ENCODE measurements around the gene TIMM23. TPM values are rescaled to one million over a fixed set of nuclear protein-coding genes. Genes with fewer than 3 reads are reported as not detected.
"Not testable (repeated sequence)": the region's sequence is repeated elsewhere in the genome, so short reads cannot be mapped to it uniquely, and the experiment has no call there.

TIMM23 gene
- polyA plus RNA-seq (2013, experiment 1 of 2) = 139 TPM
- polyA plus RNA-seq (2013, experiment 2 of 2) = 140 TPM

- peak within 1 kb of the TSS; percentile 89 for H3K56ac ChIP-seq (ENCODE audit: low read length)
- not testable (repeated sequence) for H3K4ac ChIP-seq (ENCODE audit: low read depth, low read length); H2AK5ac ChIP-seq (ENCODE audit: low read length); H4K5ac ChIP-seq (ENCODE audit: low read length); H2BK5ac ChIP-seq (ENCODE audit: low read length); H3K36me3 ChIP-seq (ENCODE audit: control insufficient read depth, insufficient read depth, low read length); H3K27me3 ChIP-seq (ENCODE audit: insufficient read depth, low read length, poor library complexity); H3K23ac ChIP-seq (ENCODE audit: low read length); H2BK15ac ChIP-seq (replicated peaks; ENCODE audit: low read depth); H2BK120ac ChIP-seq (ENCODE audit: low read depth, low read length); H3K79me1 ChIP-seq (ENCODE audit: low read length); H3K4me1 ChIP-seq (ENCODE audit: control insufficient read depth, low read depth, low read length); H4K8ac ChIP-seq (ENCODE audit: low read depth, low read length)
- H3K27ac ChIP-seq (ENCODE audit: low read depth, low read length) = peak within 1 kb of the TSS; percentile 76
- H3K4me3 ChIP-seq (ENCODE audit: low read length) = peak within 1 kb of the TSS; percentile 86
- H3K4me2 ChIP-seq (ENCODE audit: low read length) = peak within 1 kb of the TSS; percentile 56
- peak within 1 kb of the TSS; percentile 16 for H3K18ac ChIP-seq (ENCODE audit: low read length)
- H3K9ac ChIP-seq (ENCODE audit: low read length) = peak within 1 kb of the TSS; percentile 85
- H3K79me2 ChIP-seq (ENCODE audit: control insufficient read depth, insufficient read depth, low read length) = peaks cover 44% of the 10 kb centered on the region
- DNase-seq = peak; percentile 95
- no CpG with 5 or more reads among the region's 60 CpGs for WGBS (ENCODE audit: extremely low coverage, insufficient coverage, low lambda C conversion rate)
These were observed at the start of gene TIMM23 for GRCh38 chr10:45972106-45972812. Gene TIMM23 (plus strand): TSS chr10:45972489. CDS start chr10:45972625, 136 bp downstream.

- H4K5ac ChIP-seq (ENCODE audit: low read length); H3K27ac ChIP-seq (ENCODE audit: low read depth, low read length); H3K23ac ChIP-seq (ENCODE audit: low read length); H3K79me1 ChIP-seq (ENCODE audit: low read length); H3K36me3 ChIP-seq (ENCODE audit: control insufficient read depth, insufficient read depth, low read length); H2BK15ac ChIP-seq (replicated peaks; ENCODE audit: low read depth); H3K18ac ChIP-seq (ENCODE audit: low read length); H2AK5ac ChIP-seq (ENCODE audit: low read length); H3K27me3 ChIP-seq (ENCODE audit: insufficient read depth, low read length, poor library complexity); H4K8ac ChIP-seq (ENCODE audit: low read depth, low read length); H2BK120ac ChIP-seq (ENCODE audit: low read depth, low read length); H3K4me1 ChIP-seq (ENCODE audit: control insufficient read depth, low read depth, low read length); H3K4ac ChIP-seq (ENCODE audit: low read depth, low read length); DNase-seq; H3K56ac ChIP-seq (ENCODE audit: low read length); H3K79me2 ChIP-seq (ENCODE audit: control insufficient read depth, insufficient read depth, low read length); H3K4me2 ChIP-seq (ENCODE audit: low read length); H3K9ac ChIP-seq (ENCODE audit: low read length); H3K4me3 ChIP-seq (ENCODE audit: low read length); H2BK5ac ChIP-seq (ENCODE audit: low read length): not testable (repeated sequence)
- WGBS (ENCODE audit: extremely low coverage, insufficient coverage, low lambda C conversion rate) = no CpG with 5 or more reads among the region's 1 CpG
These were observed 45.5 kb upstream of the TIMM23 start for GRCh38 chr10:45926790-45927189.

- not testable (repeated sequence) for H3K4me1 ChIP-seq (ENCODE audit: control insufficient read depth, low read depth, low read length); H2BK120ac ChIP-seq (ENCODE audit: low read depth, low read length); H3K36me3 ChIP-seq (ENCODE audit: control insufficient read depth, insufficient read depth, low read length); H3K4ac ChIP-seq (ENCODE audit: low read depth, low read length); H3K9ac ChIP-seq (ENCODE audit: low read length); DNase-seq; H3K27me3 ChIP-seq (ENCODE audit: insufficient read depth, low read length, poor library complexity); H3K23ac ChIP-seq (ENCODE audit: low read length); H3K4me2 ChIP-seq (ENCODE audit: low read length); H3K27ac ChIP-seq (ENCODE audit: low read depth, low read length); H4K5ac ChIP-seq (ENCODE audit: low read length); H3K79me1 ChIP-seq (ENCODE audit: low read length); H3K79me2 ChIP-seq (ENCODE audit: control insufficient read depth, insufficient read depth, low read length); H2BK15ac ChIP-seq (replicated peaks; ENCODE audit: low read depth); H4K8ac ChIP-seq (ENCODE audit: low read depth, low read length); H2AK5ac ChIP-seq (ENCODE audit: low read length); H2BK5ac ChIP-seq (ENCODE audit: low read length); H3K56ac ChIP-seq (ENCODE audit: low read length); H3K18ac ChIP-seq (ENCODE audit: low read length); H3K4me3 ChIP-seq (ENCODE audit: low read length)
- WGBS (ENCODE audit: extremely low coverage, insufficient coverage, low lambda C conversion rate) = no CpG with 5 or more reads among the region's 4 CpGs
These were observed 41.0 kb upstream of the TIMM23 start for GRCh38 chr10:45931305-45931704.

GRCh38 chr10:45934788-45935187, 37.5 kb upstream of the TIMM23 start:
- H3K18ac ChIP-seq (ENCODE audit: low read length); H3K27ac ChIP-seq (ENCODE audit: low read depth, low read length); H3K56ac ChIP-seq (ENCODE audit: low read length); H3K4me2 ChIP-seq (ENCODE audit: low read length); H3K36me3 ChIP-seq (ENCODE audit: control insufficient read depth, insufficient read depth, low read length); H3K4me1 ChIP-seq (ENCODE audit: control insufficient read depth, low read depth, low read length); H4K8ac ChIP-seq (ENCODE audit: low read depth, low read length); H2AK5ac ChIP-seq (ENCODE audit: low read length); H2BK15ac ChIP-seq (replicated peaks; ENCODE audit: low read depth); H2BK120ac ChIP-seq (ENCODE audit: low read depth, low read length); H3K27me3 ChIP-seq (ENCODE audit: insufficient read depth, low read length, poor library complexity); H3K79me2 ChIP-seq (ENCODE audit: control insufficient read depth, insufficient read depth, low read length); H3K4me3 ChIP-seq (ENCODE audit: low read length); H3K79me1 ChIP-seq (ENCODE audit: low read length); DNase-seq; H3K4ac ChIP-seq (ENCODE audit: low read depth, low read length); H4K5ac ChIP-seq (ENCODE audit: low read length); H3K23ac ChIP-seq (ENCODE audit: low read length); H2BK5ac ChIP-seq (ENCODE audit: low read length); H3K9ac ChIP-seq (ENCODE audit: low read length): not testable (repeated sequence)
- no CpG with 5 or more reads among the region's 3 CpGs for WGBS (ENCODE audit: extremely low coverage, insufficient coverage, low lambda C conversion rate)

GRCh38 chr10:45939176-45939697, 33.1 kb upstream of the TIMM23 start:
- not testable (repeated sequence) for H3K36me3 ChIP-seq (ENCODE audit: control insufficient read depth, insufficient read depth, low read length); H4K5ac ChIP-seq (ENCODE audit: low read length); H3K4me2 ChIP-seq (ENCODE audit: low read length); H3K4ac ChIP-seq (ENCODE audit: low read depth, low read length); H2BK5ac ChIP-seq (ENCODE audit: low read length); H3K4me1 ChIP-seq (ENCODE audit: control insufficient read depth, low read depth, low read length); H3K23ac ChIP-seq (ENCODE audit: low read length); H2AK5ac ChIP-seq (ENCODE audit: low read length); H4K8ac ChIP-seq (ENCODE audit: low read depth, low read length); DNase-seq; H3K27me3 ChIP-seq (ENCODE audit: insufficient read depth, low read length, poor library complexity); H2BK15ac ChIP-seq (replicated peaks; ENCODE audit: low read depth); H3K4me3 ChIP-seq (ENCODE audit: low read length); H3K56ac ChIP-seq (ENCODE audit: low read length); H3K18ac ChIP-seq (ENCODE audit: low read length); H3K9ac ChIP-seq (ENCODE audit: low read length); H2BK120ac ChIP-seq (ENCODE audit: low read depth, low read length); H3K79me2 ChIP-seq (ENCODE audit: control insufficient read depth, insufficient read depth, low read length); H3K27ac ChIP-seq (ENCODE audit: low read depth, low read length); H3K79me1 ChIP-seq (ENCODE audit: low read length)
- WGBS (ENCODE audit: extremely low coverage, insufficient coverage, low lambda C conversion rate) = no CpG with 5 or more reads among the region's 2 CpGs

DNA sequence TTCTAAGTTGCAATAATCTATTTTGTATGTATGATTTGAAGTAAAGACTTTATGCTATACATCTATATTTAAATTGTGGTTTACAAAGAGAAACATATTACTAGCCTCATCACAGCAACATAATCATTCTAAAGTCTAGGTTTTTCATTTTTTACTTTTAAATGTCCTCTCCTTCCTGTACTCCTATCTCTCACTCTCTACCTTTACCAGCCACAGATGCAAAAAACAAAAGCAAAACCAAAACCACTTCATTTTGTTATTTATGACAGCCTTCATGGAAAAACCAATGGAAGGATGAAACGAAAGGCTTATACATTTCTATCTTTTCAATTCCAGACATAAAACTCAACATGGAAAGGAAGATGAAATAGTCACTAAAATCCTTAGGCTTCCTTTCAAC, 31.1 kb upstream of the TIMM23 start:
- H3K23ac ChIP-seq (ENCODE audit: low read length); H3K56ac ChIP-seq (ENCODE audit: low read length); H2BK120ac ChIP-seq (ENCODE audit: low read depth, low read length); H3K27me3 ChIP-seq (ENCODE audit: insufficient read depth, low read length, poor library complexity); H3K79me2 ChIP-seq (ENCODE audit: control insufficient read depth, insufficient read depth, low read length); H4K8ac ChIP-seq (ENCODE audit: low read depth, low read length); H2BK5ac ChIP-seq (ENCODE audit: low read length); H3K18ac ChIP-seq (ENCODE audit: low read length); H3K27ac ChIP-seq (ENCODE audit: low read depth, low read length); H2BK15ac ChIP-seq (replicated peaks; ENCODE audit: low read depth); H3K4me1 ChIP-seq (ENCODE audit: control insufficient read depth, low read depth, low read length); H2AK5ac ChIP-seq (ENCODE audit: low read length); H3K4me2 ChIP-seq (ENCODE audit: low read length); H3K4ac ChIP-seq (ENCODE audit: low read depth, low read length); H3K4me3 ChIP-seq (ENCODE audit: low read length); H3K9ac ChIP-seq (ENCODE audit: low read length); H4K5ac ChIP-seq (ENCODE audit: low read length); H3K79me1 ChIP-seq (ENCODE audit: low read length); DNase-seq; H3K36me3 ChIP-seq (ENCODE audit: control insufficient read depth, insufficient read depth, low read length): not testable (repeated sequence)
- WGBS (ENCODE audit: extremely low coverage, insufficient coverage, low lambda C conversion rate) = no CpG with 5 or more reads among the region's 1 CpG
